Stimulated activated CD8-positive, alpha-beta memory T cell treated with anti-CD3 and anti-CD28 coated beads, Interleukin-2, amount 100 ng/mL, for 1 hour (primary cell): ENCODE results near the gene ARID5B.

Experiments
- DNase-seq, 2 donors: peaks; one replicate each; pipeline ENCODE4 v3.0.0-alpha.2; 2020; ENCODE audit warnings: low read depth in 2 of 2

Gene ARID5B

GRCh38 chr10:61941202-61941681 is 39.7 kb downstream of the ARID5B start:
- no peak for DNase-seq

GRCh38 chr10:61942604-61943461 is 41.3 kb downstream of the ARID5B start:
- DNase-seq, result no peak

- no peak for DNase-seq
These were observed 42.3 kb downstream of the ARID5B start for GRCh38 chr10:61943674-61944378.

- DNase-seq, result no peak
These were observed 43.1 kb downstream of the ARID5B start for GRCh38 chr10:61944410-61945147.

- no peak for DNase-seq
These were observed 48.2 kb downstream of the ARID5B start for GRCh38 chr10:61949687-61950086.

GRCh38 chr10:61950449-61951143 is 49.1 kb downstream of the ARID5B start:
- no peak for DNase-seq

GRCh38 chr10:61951144-61951483 is 49.6 kb downstream of the ARID5B start:
- no peak for DNase-seq

GRCh38 chr10:61952028-61952674 is 50.7 kb downstream of the ARID5B start:
- DNase-seq, result no peak

GRCh38 chr10:61953183-61953582 is 51.7 kb downstream of the ARID5B start:
- DNase-seq, result no peak

- no peak for DNase-seq
These were observed 56.3 kb downstream of the ARID5B start for GRCh38 chr10:61957806-61958205.

- no peak for DNase-seq
These were observed 56.8 kb downstream of the ARID5B start for GRCh38 chr10:61958311-61958710.

GRCh38 chr10:61958805-61959204 is 57.3 kb downstream of the ARID5B start:
- DNase-seq, result no peak

GRCh38 chr10:61959814-61960213 is 58.3 kb downstream of the ARID5B start:
- DNase-seq, result no peak

- no peak for DNase-seq
These were observed 59.1 kb downstream of the ARID5B start for GRCh38 chr10:61960396-61961120.

- no peak for DNase-seq
These were observed 59.8 kb downstream of the ARID5B start for GRCh38 chr10:61961278-61961677.

GRCh38 chr10:61962971-61963370 is 61.5 kb downstream of the ARID5B start:
- no peak for DNase-seq

- DNase-seq, result no peak
These were observed 62.2 kb downstream of the ARID5B start for GRCh38 chr10:61963669-61964058.

GRCh38 chr10:61964059-61964709 is 62.7 kb downstream of the ARID5B start:
- DNase-seq, result no peak

- no peak for DNase-seq
These were observed 63.6 kb downstream of the ARID5B start for GRCh38 chr10:61964949-61965702.
